Liver (tissue), 9 donors: Measurements from ENCODE around the gene KAT2A. TPM values are rescaled to one million over a fixed set of nuclear protein-coding genes. Genes with fewer than 3 reads are reported as not detected.

ENCODE experiments used
- DNase-seq: peaks from one replicate; pipeline ENCODE4 v3.0.0-alpha.2; 2017; ENCODE audit warnings: low spot score
- H3K27ac ChIP-seq, 2 donors: one replicate each; pipeline ENCODE4 v1.7.0; 2013; ENCODE audit warnings: inconsistent platforms in 2 of 2, low read length in 2 of 2, control low read depth in 1 of 2, low read depth in 1 of 2, mild to moderate bottlenecking in 1 of 2
- H3K27me3 ChIP-seq, 4 donors: one replicate each; pipeline versions ENCODE4 v1.6.1 to v1.7.0; 2013; ENCODE audit warnings: low read length in 3 of 4, inconsistent platforms in 1 of 4, mild to moderate bottlenecking in 1 of 4, moderate library complexity in 1 of 4; ENCODE audit not compliant: control insufficient read depth in 4 of 4, insufficient read depth in 4 of 4
- H3K36me3 ChIP-seq, 4 donors: one replicate each; pipeline versions ENCODE4 v1.6.1 to v1.7.0; 2013; ENCODE audit warnings: low read length in 3 of 4, mild to moderate bottlenecking in 3 of 4, low read depth in 1 of 4, moderate library complexity in 1 of 4; ENCODE audit not compliant: control insufficient read depth in 4 of 4, insufficient read depth in 3 of 4
- H3K4me1 ChIP-seq, 4 donors: one replicate each; pipeline versions ENCODE4 v1.6.1 to v1.7.0; 2013; ENCODE audit warnings: low read length in 3 of 4, mild to moderate bottlenecking in 3 of 4, moderate library complexity in 1 of 4; ENCODE audit not compliant: control insufficient read depth in 4 of 4, insufficient read depth in 4 of 4
- H3K4me3 ChIP-seq, 3 donors: one replicate each; pipeline versions ENCODE4 v1.6.1 to v1.7.0; 2013; ENCODE audit warnings: low read length in 3 of 3, control low read depth in 1 of 3, low read depth in 1 of 3, mild to moderate bottlenecking in 1 of 3
- H3K9ac ChIP-seq, 2 donors: one replicate each; pipeline ENCODE4 v1.7.0; 2013; ENCODE audit warnings: low read length in 2 of 2, mild to moderate bottlenecking in 2 of 2, moderate library complexity in 2 of 2, control low read depth in 1 of 2, low read depth in 1 of 2
- H3K9me3 ChIP-seq, 4 donors: one replicate each; pipeline versions ENCODE4 v1.6.1 to v1.7.0; 2013; ENCODE audit warnings: low read length in 3 of 4; ENCODE audit not compliant: control insufficient read depth in 4 of 4
- EGR1 ChIP-seq, 2 donors: IDR thresholded peaks; 2 replicates each; pipeline ENCODE4 v1.6.1; 2016 to 2018; ENCODE audit warnings: antibody characterized with exemption in 2 of 2, low read depth in 2 of 2
- FOXA1 ChIP-seq: IDR thresholded peaks from 2 replicates; pipeline ENCODE4 v1.6.1; 2016; ENCODE audit warnings: antibody characterized with exemption
- FOXA2 ChIP-seq: IDR thresholded peaks from 2 replicates; pipeline ENCODE4 v1.6.1; 2016; ENCODE audit warnings: antibody characterized with exemption
- GABPA ChIP-seq, 2 donors: IDR thresholded peaks in 1 of 2; conservative IDR thresholded peaks in 1 of 2; 2 replicates each; pipeline ENCODE4 v1.6.1; 2016; ENCODE audit warnings: antibody characterized with exemption in 2 of 2, mild to moderate bottlenecking in 1 of 2, moderate library complexity in 1 of 2
- HNF4A ChIP-seq, 2 donors: conservative IDR thresholded peaks; 2 replicates each; pipeline ENCODE4 v1.6.1; 2016; ENCODE audit warnings: antibody characterized with exemption in 2 of 2, mild to moderate bottlenecking in 2 of 2
- HNF4G ChIP-seq: IDR thresholded peaks from 2 replicates; pipeline ENCODE4 v1.6.1; 2016; ENCODE audit warnings: antibody characterized with exemption
- JUND ChIP-seq, 2 donors: IDR thresholded peaks; 2 replicates each; pipeline ENCODE4 v1.6.1; 2016; ENCODE audit warnings: antibody characterized with exemption in 2 of 2
- NR2F2 ChIP-seq: IDR thresholded peaks from 2 replicates; pipeline ENCODE4 v1.6.1; 2016; ENCODE audit warnings: antibody characterized with exemption
- RAD21 ChIP-seq, 2 donors: IDR thresholded peaks; 2 replicates each; pipeline ENCODE4 v1.6.1; 2016; ENCODE audit warnings: antibody characterized with exemption in 2 of 2, mild to moderate bottlenecking in 2 of 2
- RXRA ChIP-seq, 2 donors: IDR thresholded peaks; 2 replicates each; pipeline ENCODE4 v1.6.1; 2017 to 2018; ENCODE audit warnings: antibody characterized with exemption in 2 of 2, mild to moderate bottlenecking in 1 of 2
- SP1 ChIP-seq: IDR thresholded peaks from 2 replicates; pipeline ENCODE4 v1.6.1; 2018; ENCODE audit warnings: antibody characterized with exemption, mild to moderate bottlenecking
- TAF1 ChIP-seq: conservative IDR thresholded peaks from 2 replicates; pipeline ENCODE4 v1.6.1; 2016; ENCODE audit warnings: antibody characterized with exemption, mild to moderate bottlenecking
- YY1 ChIP-seq: IDR thresholded peaks from 2 replicates; pipeline ENCODE4 v1.6.1; 2016; ENCODE audit warnings: antibody characterized with exemption, mild to moderate bottlenecking
- WGBS: extraction: QIAGEN DNeasy Blood & Tissue Kit; methylation state at CpG from one replicate; pipeline ENCODE4 v1.1.7; 2013; 5-methylcytosine and 5-hydroxymethylcytosine counted together
- polyA plus RNA-seq, 2 donors: library from polyadenylated mRNA; stranded (reverse) in 1 of 2; unstranded in 1 of 2; fragments of 200-250 nt in 1 of 2; fragments of >200 nt in 1 of 2; fragmentation: Nextera tagmentation in 1 of 2; extraction: Ambion mirVana in 1 of 2; gene quantifications; one replicate each; pipeline versions ENCODE4 v1.2.1 to v1.2.3, GENCODE V29; 2013 to 2015
- total RNA-seq, 2 donors: library from RNA; depleted of rRNA; stranded (reverse); fragments of >200 nt; gene quantifications; one replicate each; pipeline ENCODE4 v1.2.3, GENCODE V29; 2014
- TF ChIP-seq, protein P1 (sequence below): IDR thresholded peaks from 2 replicates; pipeline ENCODE4 v1.6.1; 2016; ENCODE audit warnings: antibody characterized with exemption
- TF ChIP-seq, protein P2 (sequence below): IDR thresholded peaks from 2 replicates; pipeline ENCODE4 v1.6.1; 2016; ENCODE audit warnings: antibody characterized with exemption
- TF ChIP-seq, protein P3 (sequence below): IDR thresholded peaks from 2 replicates; pipeline ENCODE4 v1.6.1; 2016; ENCODE audit warnings: antibody characterized with exemption
- TF ChIP-seq, protein P4 (sequence below): IDR thresholded peaks from 2 replicates; pipeline ENCODE4 v1.6.1; 2016; ENCODE audit warnings: antibody characterized with exemption, mild to moderate bottlenecking
- TF ChIP-seq, protein P5 (sequence below): fragments of 150-350 bp; IDR thresholded peaks from 2 replicates; pipeline ENCODE4 v1.5.1; 2017; ENCODE audit warnings: improper control_type of control experiment, low read depth, low read length; ENCODE audit not compliant: missing input control
- donor health status: healthy.
- donor health status: healthy.
- donor health status: healthy.
- donor health status: healthy.
- donor health status: healthy.

Gene KAT2A
- total and polyA plus RNA-seq, 4 donors = 5.1 to 14.4 (median 9.6) TPM

DNA sequence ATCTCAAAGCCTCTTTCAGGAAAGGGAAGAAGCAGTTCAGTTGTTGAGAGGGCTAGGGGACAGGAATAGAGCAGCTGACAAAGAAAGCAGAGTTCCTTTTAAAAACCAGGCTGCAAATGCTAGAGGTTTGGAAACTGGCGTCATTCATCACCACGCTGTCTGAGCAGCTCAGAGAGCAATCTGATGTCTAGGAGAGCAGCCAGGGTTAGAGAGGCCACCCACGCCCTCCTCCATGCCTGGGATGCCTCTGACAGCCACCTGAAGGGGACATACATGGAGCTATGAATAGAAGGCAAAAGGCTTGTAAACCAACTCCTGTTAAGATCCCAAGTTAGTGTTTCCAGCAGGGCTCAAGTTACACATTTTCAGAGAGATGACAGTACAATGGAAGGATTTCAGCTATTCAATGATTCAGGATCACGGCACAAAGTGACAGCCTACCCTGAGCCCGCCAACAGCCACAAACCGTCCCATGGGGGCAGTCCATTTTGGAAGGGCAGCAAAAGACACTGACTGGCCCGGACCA, 21.3 kb upstream of the KAT2A start:
- Histone ChIP-seq H3K9ac (no peak overlapping the region), H3K27me3 (no peaks in the 10 kb centered on the region), H3K4me3 (no peak overlapping the region), H3K36me3 (peaks cover 5 to 10% (median 8%) of the 10 kb centered on the region in 4 donors), H3K9me3 (no peaks in the 10 kb centered on the region), H3K4me1 (peaks cover 0 to 15% (median 5%) of the 10 kb centered on the region in 4 donors), H3K27ac (no peak overlapping the region)
- DNase-seq = no peak
- WGBS = 90% methylated on average over 7 of the region's 7 CpGs
- TF ChIP-seq HNF4G (no peak), SP1 (no peak), NR2F2 (no peak), FOXA2 (no peak), FOXA1 (no peak), TAF1 (no peak), EGR1 (IDR thresholded peaks at IDR 0.05; ENCODE audit: low read depth in 2 of 2) (no peak), RAD21 (IDR thresholded peaks at IDR 0.05) (no peak), JUND (IDR thresholded peaks at IDR 0.05) (no peak), RXRA (IDR thresholded peaks at IDR 0.05) (no peak), HNF4A (conservative IDR thresholded peaks at IDR 0.05) (no peak), YY1 (no peak), GABPA (IDR thresholded peaks at IDR 0.05 in 1 of 2, conservative IDR thresholded peaks at IDR 0.05 in 1 of 2) (no peak)
- TF ChIP-seq, protein P1, sequence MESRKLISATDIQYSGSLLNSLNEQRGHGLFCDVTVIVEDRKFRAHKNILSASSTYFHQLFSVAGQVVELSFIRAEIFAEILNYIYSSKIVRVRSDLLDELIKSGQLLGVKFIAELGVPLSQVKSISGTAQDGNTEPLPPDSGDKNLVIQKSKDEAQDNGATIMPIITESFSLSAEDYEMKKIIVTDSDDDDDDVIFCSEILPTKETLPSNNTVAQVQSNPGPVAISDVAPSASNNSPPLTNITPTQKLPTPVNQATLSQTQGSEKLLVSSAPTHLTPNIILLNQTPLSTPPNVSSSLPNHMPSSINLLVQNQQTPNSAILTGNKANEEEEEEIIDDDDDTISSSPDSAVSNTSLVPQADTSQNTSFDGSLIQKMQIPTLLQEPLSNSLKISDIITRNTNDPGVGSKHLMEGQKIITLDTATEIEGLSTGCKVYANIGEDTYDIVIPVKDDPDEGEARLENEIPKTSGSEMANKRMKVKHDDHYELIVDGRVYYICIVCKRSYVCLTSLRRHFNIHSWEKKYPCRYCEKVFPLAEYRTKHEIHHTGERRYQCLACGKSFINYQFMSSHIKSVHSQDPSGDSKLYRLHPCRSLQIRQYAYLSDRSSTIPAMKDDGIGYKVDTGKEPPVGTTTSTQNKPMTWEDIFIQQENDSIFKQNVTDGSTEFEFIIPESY = no peak
- TF ChIP-seq, protein P2, sequence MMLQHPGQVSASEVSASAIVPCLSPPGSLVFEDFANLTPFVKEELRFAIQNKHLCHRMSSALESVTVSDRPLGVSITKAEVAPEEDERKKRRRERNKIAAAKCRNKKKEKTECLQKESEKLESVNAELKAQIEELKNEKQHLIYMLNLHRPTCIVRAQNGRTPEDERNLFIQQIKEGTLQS = no peak
- TF ChIP-seq, protein P3, sequence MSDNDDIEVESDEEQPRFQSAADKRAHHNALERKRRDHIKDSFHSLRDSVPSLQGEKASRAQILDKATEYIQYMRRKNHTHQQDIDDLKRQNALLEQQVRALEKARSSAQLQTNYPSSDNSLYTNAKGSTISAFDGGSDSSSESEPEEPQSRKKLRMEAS = no peak
- TF ChIP-seq, protein P4, sequence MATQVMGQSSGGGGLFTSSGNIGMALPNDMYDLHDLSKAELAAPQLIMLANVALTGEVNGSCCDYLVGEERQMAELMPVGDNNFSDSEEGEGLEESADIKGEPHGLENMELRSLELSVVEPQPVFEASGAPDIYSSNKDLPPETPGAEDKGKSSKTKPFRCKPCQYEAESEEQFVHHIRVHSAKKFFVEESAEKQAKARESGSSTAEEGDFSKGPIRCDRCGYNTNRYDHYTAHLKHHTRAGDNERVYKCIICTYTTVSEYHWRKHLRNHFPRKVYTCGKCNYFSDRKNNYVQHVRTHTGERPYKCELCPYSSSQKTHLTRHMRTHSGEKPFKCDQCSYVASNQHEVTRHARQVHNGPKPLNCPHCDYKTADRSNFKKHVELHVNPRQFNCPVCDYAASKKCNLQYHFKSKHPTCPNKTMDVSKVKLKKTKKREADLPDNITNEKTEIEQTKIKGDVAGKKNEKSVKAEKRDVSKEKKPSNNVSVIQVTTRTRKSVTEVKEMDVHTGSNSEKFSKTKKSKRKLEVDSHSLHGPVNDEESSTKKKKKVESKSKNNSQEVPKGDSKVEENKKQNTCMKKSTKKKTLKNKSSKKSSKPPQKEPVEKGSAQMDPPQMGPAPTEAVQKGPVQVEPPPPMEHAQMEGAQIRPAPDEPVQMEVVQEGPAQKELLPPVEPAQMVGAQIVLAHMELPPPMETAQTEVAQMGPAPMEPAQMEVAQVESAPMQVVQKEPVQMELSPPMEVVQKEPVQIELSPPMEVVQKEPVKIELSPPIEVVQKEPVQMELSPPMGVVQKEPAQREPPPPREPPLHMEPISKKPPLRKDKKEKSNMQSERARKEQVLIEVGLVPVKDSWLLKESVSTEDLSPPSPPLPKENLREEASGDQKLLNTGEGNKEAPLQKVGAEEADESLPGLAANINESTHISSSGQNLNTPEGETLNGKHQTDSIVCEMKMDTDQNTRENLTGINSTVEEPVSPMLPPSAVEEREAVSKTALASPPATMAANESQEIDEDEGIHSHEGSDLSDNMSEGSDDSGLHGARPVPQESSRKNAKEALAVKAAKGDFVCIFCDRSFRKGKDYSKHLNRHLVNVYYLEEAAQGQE = no peak
- TF ChIP-seq, protein P5, sequence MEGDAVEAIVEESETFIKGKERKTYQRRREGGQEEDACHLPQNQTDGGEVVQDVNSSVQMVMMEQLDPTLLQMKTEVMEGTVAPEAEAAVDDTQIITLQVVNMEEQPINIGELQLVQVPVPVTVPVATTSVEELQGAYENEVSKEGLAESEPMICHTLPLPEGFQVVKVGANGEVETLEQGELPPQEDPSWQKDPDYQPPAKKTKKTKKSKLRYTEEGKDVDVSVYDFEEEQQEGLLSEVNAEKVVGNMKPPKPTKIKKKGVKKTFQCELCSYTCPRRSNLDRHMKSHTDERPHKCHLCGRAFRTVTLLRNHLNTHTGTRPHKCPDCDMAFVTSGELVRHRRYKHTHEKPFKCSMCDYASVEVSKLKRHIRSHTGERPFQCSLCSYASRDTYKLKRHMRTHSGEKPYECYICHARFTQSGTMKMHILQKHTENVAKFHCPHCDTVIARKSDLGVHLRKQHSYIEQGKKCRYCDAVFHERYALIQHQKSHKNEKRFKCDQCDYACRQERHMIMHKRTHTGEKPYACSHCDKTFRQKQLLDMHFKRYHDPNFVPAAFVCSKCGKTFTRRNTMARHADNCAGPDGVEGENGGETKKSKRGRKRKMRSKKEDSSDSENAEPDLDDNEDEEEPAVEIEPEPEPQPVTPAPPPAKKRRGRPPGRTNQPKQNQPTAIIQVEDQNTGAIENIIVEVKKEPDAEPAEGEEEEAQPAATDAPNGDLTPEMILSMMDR = no peak
